NT2/D1 (cell line): ENCODE measurements around the gene LAMB2.

Experiments
- YY1 ChIP-seq: IDR thresholded peaks from 2 replicates; pipeline ENCODE4 v1.6.1; 2011; ENCODE audit not compliant: insufficient read length, insufficient read depth
- ZNF274 ChIP-seq: IDR thresholded peaks from 2 replicates; pipeline ENCODE4 v1.6.1; 2011; ENCODE audit warnings: mild to moderate bottlenecking, low read depth, low read length

- TF ChIP-seq ZNF274 (no peak), YY1 (no peak)
Measured at GRCh38 chr3:49173116-49173791, 40.4 kb upstream of the LAMB2 start.
